GM23338 (cell line): Measurements from ENCODE around the gene PLCL1. TPM values are rescaled to one million over a fixed set of nuclear protein-coding genes. Genes with fewer than 3 reads are reported as not detected.

ENCODE experiments used
- ATAC-seq: fragments of 200-7000 bp; cut with Tn5 transposase; 3 replicates; pipeline ENCODE4 v1.9.1; 2020
- DNase-seq: peaks from one replicate; pipeline ENCODE4 v3.0.0-alpha.2; 2015; ENCODE audit warnings: low spot score
- H2AFZ ChIP-seq: fragments of 200-600 bp; sonication (generic); 2 replicates; pipeline ENCODE4 v1.8.0; 2016; ENCODE audit warnings: antibody characterized with exemption, mild to moderate bottlenecking, moderate library complexity
- H3F3A ChIP-seq: fragments of 200-600 bp; sonication (generic); replicated peaks from 2 replicates; pipeline ENCODE4 v1.8.0; 2017; ENCODE audit warnings: antibody characterized with exemption, mixed run types, low read depth
- H3K27ac ChIP-seq: fragments of 200-600 bp; sonication (generic); 2 replicates; pipeline ENCODE4 v1.6.1; 2016; ENCODE audit warnings: low read depth
- H3K27me3 ChIP-seq: fragments of 200-600 bp; sonication (generic); 2 replicates; pipeline ENCODE4 v1.8.0; 2016; ENCODE audit warnings: mild to moderate bottlenecking, mixed run types, moderate library complexity; ENCODE audit not compliant: insufficient read depth
- H3K36me3 ChIP-seq: fragments of 200-600 bp; sonication (generic); 2 replicates; pipeline ENCODE4 v1.8.0; 2016; ENCODE audit warnings: mild to moderate bottlenecking; ENCODE audit not compliant: insufficient read depth
- H3K4me1 ChIP-seq: fragments of 200-600 bp; sonication (generic); 2 replicates; pipeline ENCODE4 v1.8.0; 2016; ENCODE audit warnings: mild to moderate bottlenecking, moderate library complexity; ENCODE audit not compliant: insufficient read depth
- H3K4me2 ChIP-seq: fragments of 200-600 bp; sonication (generic); 2 replicates; pipeline ENCODE4 v1.7.1; 2017; ENCODE audit warnings: mixed run types
- H3K4me3 ChIP-seq: fragments of 200-600 bp; sonication (generic); 2 replicates; pipeline ENCODE4 v1.6.1; 2016; ENCODE audit warnings: mixed run types
- H3K79me2 ChIP-seq: fragments of 200-600 bp; sonication (generic); replicated peaks from 2 replicates; pipeline ENCODE4 v1.8.0; 2017; ENCODE audit warnings: mild to moderate bottlenecking; ENCODE audit not compliant: insufficient read depth
- H3K9me2 ChIP-seq: fragments of 200-600 bp; sonication (generic); 2 replicates; pipeline ENCODE4 v1.8.0; 2017; ENCODE audit not compliant: insufficient read depth
- H4K20me1 ChIP-seq: fragments of 200-600 bp; sonication (generic); replicated peaks from 2 replicates; pipeline ENCODE4 v1.8.0; 2017; ENCODE audit warnings: mild to moderate bottlenecking; ENCODE audit not compliant: insufficient read depth
- H3K27ac Mint-ChIP-seq: 2 replicates; pipeline ENCODE4 v1.8.0; 2020; ENCODE audit warnings: inconsistent platforms, mild to moderate bottlenecking, moderate library complexity, mixed read lengths
- H3K27me3 Mint-ChIP-seq: 3 replicates; pipeline ENCODE4 v1.8.0; 2022; ENCODE audit warnings: low read depth, mild to moderate bottlenecking, moderate library complexity, mixed read lengths, inconsistent platforms; ENCODE audit not compliant: insufficient read depth, poor library complexity
- H3K36me3 Mint-ChIP-seq: 3 replicates; pipeline ENCODE4 v1.8.0; 2021; ENCODE audit warnings: low read depth, mild to moderate bottlenecking, inconsistent platforms, moderate library complexity, mixed read lengths
- H3K4me1 Mint-ChIP-seq: 3 replicates; pipeline ENCODE4 v1.8.0; 2020; ENCODE audit warnings: mild to moderate bottlenecking, inconsistent platforms, mixed read lengths
- H3K4me3 Mint-ChIP-seq: 3 replicates; pipeline ENCODE4 v1.8.0; 2021; ENCODE audit warnings: moderate library complexity, mild to moderate bottlenecking, inconsistent platforms, mixed read lengths
- H3K9me3 Mint-ChIP-seq: 3 replicates; pipeline ENCODE4 v1.8.0; 2020; ENCODE audit warnings: moderate library complexity, mild to moderate bottlenecking, inconsistent platforms, mixed read lengths
- CREB1 ChIP-seq: fragments of 250-450 bp; sonication (Bioruptor Pico); IDR thresholded peaks from 2 replicates; pipeline ENCODE4 v1.5.0; 2020; ENCODE audit warnings: low read depth, mild to moderate bottlenecking, moderate library complexity
- CTCF ChIP-seq, 2 experiments: fragments of 200-600 bp in 1 of 2; sonication (generic) in 1 of 2; conservative IDR thresholded peaks; 2 replicates each; pipeline versions ENCODE4 v1.5.1 to v1.6.1; 2016 to 2017; ENCODE audit warnings: antibody characterized with exemption in 2 of 2, low read depth in 2 of 2, mild to moderate bottlenecking in 2 of 2, moderate library complexity in 1 of 2
- EZH2 ChIP-seq: fragments of 200-600 bp; sonication (generic); IDR thresholded peaks from one replicate; pipeline ENCODE4 v1.8.0; 2017; ENCODE audit warnings: antibody characterized with exemption, mild to moderate bottlenecking, low read depth; ENCODE audit not compliant: unreplicated experiment
- EZH2phosphoT487 ChIP-seq: fragments of 200-600 bp; sonication (generic); IDR thresholded peaks from one replicate; pipeline ENCODE4 v1.8.1; 2018; ENCODE audit warnings: antibody characterized with exemption; ENCODE audit not compliant: unreplicated experiment
- JUNB ChIP-seq: IDR thresholded peaks from one replicate; pipeline ENCODE4 v1.6.1; 2016; ENCODE audit warnings: antibody characterized with exemption; ENCODE audit not compliant: unreplicated experiment
- NANOG ChIP-seq: IDR thresholded peaks from 2 replicates; pipeline ENCODE4 v1.6.1; 2016; ENCODE audit warnings: antibody characterized with exemption, borderline replicate concordance
- POLR2AphosphoS5 ChIP-seq: IDR thresholded peaks from 2 replicates; pipeline ENCODE4 v1.6.1; 2016; ENCODE audit warnings: antibody characterized with exemption, low read depth
- STAT1 ChIP-seq: IDR thresholded peaks from one replicate; pipeline ENCODE4 v1.6.1; 2016; ENCODE audit warnings: antibody characterized with exemption; ENCODE audit not compliant: unreplicated experiment
- ZNF114 ChIP-seq: fragments of 250-450 bp; sonication (Bioruptor Pico); IDR thresholded peaks from 2 replicates; pipeline ENCODE4 v1.5.0; 2020; ENCODE audit warnings: mild to moderate bottlenecking, moderate library complexity
- ZNF331 ChIP-seq: fragments of 250-450 bp; sonication (Bioruptor Pico); IDR thresholded peaks from 2 replicates; pipeline ENCODE4 v1.5.0; 2020; ENCODE audit warnings: low read depth, mild to moderate bottlenecking, moderate library complexity
- ZNF462 ChIP-seq: fragments of 250-450 bp; sonication (Bioruptor Pico); IDR thresholded peaks from 2 replicates; pipeline ENCODE4 v1.5.0; 2020; ENCODE audit warnings: mild to moderate bottlenecking, moderate library complexity
- polyA plus RNA-seq: library from polyadenylated mRNA; unstranded; fragments of >200 nt; fragmentation: Nextera tagmentation; extraction: Ambion mirVana; gene quantifications from 2 replicates; pipeline ENCODE4 v1.2.1, GENCODE V29; 2016
- total RNA-seq: library from RNA; depleted of rRNA; stranded (reverse); fragments of >200 nt; shearing (Covaris generic); gene quantifications from 2 replicates; pipeline ENCODE4 v1.2.3, GENCODE V29; 2014
- TF ChIP-seq, protein P1 (sequence below): IDR thresholded peaks from 2 replicates; pipeline ENCODE4 v1.6.1; 2016; ENCODE audit warnings: antibody characterized with exemption

Gene PLCL1
- total and polyA plus RNA-seq, 2 experiments from 2014 or later: not detected

DNA sequence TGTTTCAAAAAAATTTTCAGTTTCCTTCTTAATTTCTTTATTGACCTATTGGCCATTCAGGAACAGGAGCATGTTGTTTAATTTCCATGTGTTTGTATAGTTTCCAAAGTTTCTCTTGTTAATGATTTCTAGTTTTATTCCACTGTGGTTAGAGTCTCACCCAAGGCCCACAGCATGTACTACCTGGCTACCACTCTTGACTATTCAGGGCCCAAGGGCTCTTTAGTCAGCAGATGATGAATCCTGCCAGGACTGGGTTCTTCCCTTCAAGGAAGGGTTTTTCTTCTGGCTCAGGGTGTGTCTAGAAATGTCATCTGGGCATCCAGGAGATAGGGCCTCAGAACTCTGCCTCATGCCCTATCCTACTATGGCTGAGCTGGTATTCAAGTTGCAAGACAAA, 161.4 kb downstream of the PLCL1 start:
- no peaks in the 10 kb centered on the region; the same call in 2 of the 3 replicates for H3K9me3 Mint-ChIP-seq
- Histone ChIP-seq H4K20me1 (no peaks in the 10 kb centered on the region), H3K27me3 (no peaks in the 10 kb centered on the region), H3K79me2 (no peaks in the 10 kb centered on the region), H3K27ac (no peak overlapping the region), H3K36me3 (no peaks in the 10 kb centered on the region), H3K4me2 (no peak overlapping the region), H3K9me2 (no peaks in the 10 kb centered on the region), H3K4me1 (no peaks in the 10 kb centered on the region), H3K4me3 (no peak overlapping the region), H3F3A (no peaks in the 10 kb centered on the region), H2AFZ (no peak overlapping the region)
- no peaks in the 10 kb centered on the region for H3K36me3 Mint-ChIP-seq
- no peak for TF ChIP-seq ZNF114
- H3K27me3 Mint-ChIP-seq: no peaks in the 10 kb centered on the region
- ATAC-seq: no peak
- no peaks in the 10 kb centered on the region for H3K4me1 Mint-ChIP-seq
- H3K4me3 Mint-ChIP-seq: no peak overlapping the region
- no peak overlapping the region for H3K27ac Mint-ChIP-seq
- no peak for DNase-seq

- no peak overlapping the region for H2AFZ ChIP-seq
- H3K79me2 ChIP-seq: no peaks in the 10 kb centered on the region
- Mint-ChIP-seq H3K27ac (no peak overlapping the region), H3K4me3 (no peak overlapping the region), H3K36me3 (no peaks in the 10 kb centered on the region), H3K9me3 (no peaks in the 10 kb centered on the region; the same call in 1 of the 3 replicates), H3K4me1 (no peaks in the 10 kb centered on the region), H3K27me3 (no peaks in the 10 kb centered on the region)
- H3K4me3 ChIP-seq: no peak overlapping the region
- H3K27ac ChIP-seq: no peak overlapping the region
- no peaks in the 10 kb centered on the region for H3K36me3 ChIP-seq
- no peak for ATAC-seq
- no peaks in the 10 kb centered on the region for H3K9me2 ChIP-seq
- H3K4me1 ChIP-seq: no peaks in the 10 kb centered on the region
- no peaks in the 10 kb centered on the region for H3K27me3 ChIP-seq
- no peak for DNase-seq
- no peak for TF ChIP-seq EZH2phosphoT487
- no peak for TF ChIP-seq NANOG
- no peak for TF ChIP-seq ZNF462
- no peak for TF ChIP-seq POLR2AphosphoS5
- TF ChIP-seq, protein P1, sequence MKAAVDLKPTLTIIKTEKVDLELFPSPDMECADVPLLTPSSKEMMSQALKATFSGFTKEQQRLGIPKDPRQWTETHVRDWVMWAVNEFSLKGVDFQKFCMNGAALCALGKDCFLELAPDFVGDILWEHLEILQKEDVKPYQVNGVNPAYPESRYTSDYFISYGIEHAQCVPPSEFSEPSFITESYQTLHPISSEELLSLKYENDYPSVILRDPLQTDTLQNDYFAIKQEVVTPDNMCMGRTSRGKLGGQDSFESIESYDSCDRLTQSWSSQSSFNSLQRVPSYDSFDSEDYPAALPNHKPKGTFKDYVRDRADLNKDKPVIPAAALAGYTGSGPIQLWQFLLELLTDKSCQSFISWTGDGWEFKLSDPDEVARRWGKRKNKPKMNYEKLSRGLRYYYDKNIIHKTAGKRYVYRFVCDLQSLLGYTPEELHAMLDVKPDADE: no peak
- no peak for TF ChIP-seq JUNB
- no peak for TF ChIP-seq ZNF331
- TF ChIP-seq CTCF (conservative IDR thresholded peaks at IDR 0.05; ENCODE audit: low read depth in 2 of 2): no peak
- TF ChIP-seq STAT1: no peak
- TF ChIP-seq EZH2: no peak
- no peak for TF ChIP-seq ZNF114
- TF ChIP-seq CREB1 (CRISPR knock-in tag): no peak
- H3K4me2 ChIP-seq: no peak overlapping the region
- no peaks in the 10 kb centered on the region for H4K20me1 ChIP-seq
- no peaks in the 10 kb centered on the region for H3F3A ChIP-seq
Observed at GRCh38 chr2:197969391-197969893, 165.0 kb downstream of the PLCL1 start.
